Activated CD8-positive, alpha-beta memory T cell treated with anti-CD3 and anti-CD28 coated beads for 48 hours (primary cell): ENCODE measurements around the gene NCOA7.
"Not testable (repeated sequence)": the region's sequence is repeated elsewhere in the genome, so short reads cannot be mapped to it uniquely, and the experiment has no call there.

ENCODE experiments used
- DNase-seq, 3 experiments: peaks; one replicate each; pipeline ENCODE4 v3.0.0-alpha.2; 2020; ENCODE audit warnings: low read depth in 2 of 3, low spot score in 2 of 3

Gene NCOA7

DNA sequence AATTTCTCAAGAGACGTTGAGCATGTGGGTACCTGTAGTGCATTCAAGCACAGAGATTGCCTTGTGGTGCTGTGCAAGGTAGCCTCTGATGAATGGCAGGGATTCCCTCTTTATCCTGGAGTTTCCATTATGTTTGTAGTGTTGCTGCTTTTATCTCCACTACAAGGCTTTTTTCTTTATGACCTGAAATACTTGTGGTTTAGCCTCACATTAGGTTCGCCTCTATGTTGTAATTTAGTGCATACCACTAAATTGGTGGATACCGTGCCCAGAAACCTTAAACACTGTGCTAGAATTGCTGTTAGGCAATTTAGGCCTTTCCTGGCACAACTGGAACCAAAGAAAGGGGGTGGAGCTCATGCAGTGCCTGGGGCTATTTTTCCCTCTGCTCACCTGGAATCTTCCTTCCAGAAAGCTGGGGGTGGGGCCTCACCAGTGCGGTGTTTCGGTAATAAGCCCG, 76.8 kb downstream of the NCOA7 start:
- no peak for DNase-seq

DNA sequence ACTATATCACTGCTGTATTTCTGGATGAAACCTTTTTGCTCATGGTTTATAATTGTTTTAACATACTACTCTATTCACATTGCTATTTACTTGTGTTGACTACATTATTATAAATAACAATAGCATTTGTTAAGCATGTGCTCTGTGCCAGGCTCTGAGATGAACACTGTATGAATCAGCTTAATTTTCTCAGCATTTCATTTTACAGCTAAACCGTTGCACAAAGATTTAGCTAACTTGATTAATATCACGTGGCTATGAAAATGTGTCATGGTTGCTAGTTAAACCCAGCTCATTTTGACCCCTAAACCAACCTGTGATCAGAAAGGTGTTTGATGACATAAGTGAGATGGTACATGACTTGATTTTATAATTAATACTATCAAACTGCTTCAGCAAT, 77.5 kb downstream of the NCOA7 start:
- DNase-seq = no peak

DNA sequence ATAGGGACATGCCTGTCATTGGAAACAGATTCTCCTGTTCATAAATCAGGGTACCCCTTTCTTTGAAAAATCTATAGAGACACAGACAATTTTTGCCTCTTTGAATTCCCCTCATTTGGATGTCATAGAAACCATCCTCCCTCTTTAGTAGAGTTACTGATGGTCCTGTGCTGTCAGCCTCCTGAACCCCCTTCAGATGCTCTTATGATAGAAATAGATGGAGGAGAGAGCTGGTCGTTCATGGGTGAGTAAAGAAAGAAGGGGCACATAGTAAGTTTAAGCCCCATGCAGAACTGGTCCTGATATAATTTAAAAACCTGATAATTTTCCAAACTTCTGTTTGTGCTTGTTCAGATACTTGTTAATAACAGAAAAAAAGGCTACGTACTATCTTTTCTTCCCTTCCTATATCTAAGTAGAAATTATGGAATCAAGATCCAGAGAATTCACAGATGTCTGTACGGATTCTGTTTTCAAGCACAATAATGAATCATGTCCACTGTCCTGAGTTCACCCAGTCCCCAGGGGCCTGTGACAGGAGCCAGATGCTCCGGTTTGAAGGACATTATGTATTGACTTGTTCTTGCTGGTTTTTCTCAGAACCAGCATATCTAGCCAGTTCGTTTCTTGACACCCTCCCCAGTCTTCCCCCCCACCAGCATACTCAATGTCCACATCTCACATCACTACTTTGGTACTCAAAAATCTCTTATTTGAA, 78.1 kb downstream of the NCOA7 start:
- DNase-seq = no peak

DNA sequence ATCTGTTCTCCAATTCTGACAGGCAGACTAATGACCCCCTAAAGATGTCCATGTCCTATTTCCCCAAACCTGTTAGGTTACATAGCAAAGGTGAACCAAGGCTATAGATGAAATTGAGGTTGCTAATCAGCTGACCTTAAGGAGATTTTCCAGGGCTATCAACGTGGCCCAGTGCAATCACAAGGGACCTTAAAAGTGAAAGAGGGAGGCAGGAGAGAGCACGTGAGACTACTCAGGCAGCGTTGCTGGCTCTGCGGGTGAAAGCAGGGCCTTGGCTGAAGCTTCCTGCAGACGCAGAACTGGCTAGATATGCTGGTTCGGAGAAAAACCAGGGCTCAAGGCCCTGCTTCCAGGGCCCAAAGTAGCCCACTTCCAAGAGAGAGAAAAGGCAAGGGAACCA, 78.7 kb downstream of the NCOA7 start:
- no peak for DNase-seq

DNA sequence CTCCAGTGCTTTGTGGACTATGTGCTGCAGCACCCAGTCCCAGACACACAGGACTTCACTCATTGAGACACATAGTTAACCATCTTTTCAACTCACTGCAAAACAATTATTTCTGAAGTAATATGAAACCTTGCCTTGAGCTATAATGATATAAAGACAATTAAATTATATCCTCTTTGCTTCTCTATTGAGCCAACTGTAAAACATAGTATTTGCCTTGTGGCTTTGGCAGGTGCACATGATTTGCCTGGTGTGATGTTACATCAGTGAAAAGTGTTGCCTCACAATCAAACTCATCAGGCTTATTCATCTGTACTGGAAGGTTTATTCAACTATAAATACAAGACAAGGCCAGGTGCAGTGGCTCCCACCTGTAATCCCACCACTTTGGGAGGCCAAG, 80.6 kb downstream of the NCOA7 start:
- no peak for DNase-seq

DNA sequence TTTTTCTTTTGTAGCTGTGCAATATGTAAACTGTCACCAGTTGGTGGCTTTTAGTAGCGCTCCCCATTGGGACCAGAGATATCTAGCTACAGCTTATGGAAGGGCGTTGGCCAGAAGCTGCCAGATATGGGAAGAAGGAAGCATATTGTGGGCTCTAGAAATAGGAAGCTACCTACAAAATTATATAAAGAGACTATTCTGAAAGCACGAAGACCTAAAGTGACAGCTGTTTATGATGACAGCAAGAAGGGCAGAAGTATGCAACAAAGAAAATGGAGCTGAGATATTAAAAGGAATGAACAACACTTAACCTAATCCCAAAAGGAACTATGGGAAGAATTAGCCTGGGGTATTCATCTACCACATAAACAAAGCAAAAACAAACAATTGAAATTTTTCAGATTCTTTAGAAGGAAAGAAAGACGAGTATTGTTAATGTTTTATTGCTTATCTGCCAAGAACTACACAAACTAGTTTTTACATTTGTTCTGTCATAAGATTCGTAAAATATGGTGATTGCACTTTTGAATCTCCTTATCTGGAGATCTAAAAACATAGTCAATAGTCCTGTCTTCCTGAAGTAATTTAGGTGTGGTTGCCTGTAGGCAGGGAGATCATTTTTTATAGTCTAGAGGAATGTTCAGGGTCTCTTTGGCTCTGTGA, 81.6 kb downstream of the NCOA7 start:
- DNase-seq = no peak

DNA sequence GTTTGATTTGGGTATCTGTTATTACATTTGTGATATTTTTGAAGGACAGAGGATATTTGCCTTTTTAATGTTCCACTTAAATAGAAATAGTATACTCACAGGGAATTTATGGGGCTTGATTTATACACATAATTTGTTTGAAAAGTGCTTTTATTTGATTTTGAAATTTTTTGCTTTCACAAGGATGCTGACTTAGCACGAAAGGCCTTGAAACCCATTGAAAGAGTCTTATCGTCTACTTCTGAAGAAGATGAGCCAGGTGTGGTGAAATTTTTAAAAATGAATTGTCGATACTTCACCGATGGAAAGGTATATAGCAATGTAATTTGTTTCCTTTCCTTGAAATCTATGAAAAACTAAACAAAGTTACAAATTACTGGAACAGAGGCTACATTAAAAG, 91.5 kb downstream of the NCOA7 start:
- no peak for DNase-seq

DNA sequence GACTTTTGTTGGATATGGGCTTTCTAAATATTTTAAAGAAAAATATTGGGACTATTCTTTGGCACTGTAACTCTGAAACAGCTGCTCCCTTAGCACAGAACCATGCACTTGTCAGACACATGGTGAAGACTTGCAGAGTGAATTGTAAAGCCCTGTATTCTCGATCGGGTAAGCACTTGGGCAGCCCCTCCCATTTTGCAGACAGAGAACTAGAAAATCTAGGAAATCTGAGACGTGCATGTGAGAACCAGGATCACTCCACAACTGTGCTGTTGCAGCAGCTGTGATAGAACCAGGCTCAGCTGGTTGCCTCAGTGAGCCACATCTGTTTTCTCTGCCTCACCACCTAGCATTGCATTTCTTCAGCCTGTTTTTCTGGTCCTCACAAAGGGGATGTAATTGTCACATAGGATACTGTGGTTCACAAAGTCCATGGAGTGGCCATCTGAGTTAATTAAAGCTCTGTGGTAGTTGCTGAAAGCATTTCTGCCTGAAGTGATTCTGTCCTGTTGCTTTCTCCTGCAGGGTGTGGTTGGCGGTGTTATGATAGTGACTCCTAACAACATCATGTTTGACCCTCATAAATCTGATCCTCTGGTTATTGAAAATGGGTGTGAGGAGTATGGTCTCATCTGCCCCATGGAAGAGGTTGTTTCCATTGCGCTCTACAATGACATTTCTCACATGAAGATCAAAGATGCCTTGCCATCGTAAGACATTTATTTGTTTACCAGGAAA, 94.0 kb downstream of the NCOA7 start:
- DNase-seq = no peak

DNA sequence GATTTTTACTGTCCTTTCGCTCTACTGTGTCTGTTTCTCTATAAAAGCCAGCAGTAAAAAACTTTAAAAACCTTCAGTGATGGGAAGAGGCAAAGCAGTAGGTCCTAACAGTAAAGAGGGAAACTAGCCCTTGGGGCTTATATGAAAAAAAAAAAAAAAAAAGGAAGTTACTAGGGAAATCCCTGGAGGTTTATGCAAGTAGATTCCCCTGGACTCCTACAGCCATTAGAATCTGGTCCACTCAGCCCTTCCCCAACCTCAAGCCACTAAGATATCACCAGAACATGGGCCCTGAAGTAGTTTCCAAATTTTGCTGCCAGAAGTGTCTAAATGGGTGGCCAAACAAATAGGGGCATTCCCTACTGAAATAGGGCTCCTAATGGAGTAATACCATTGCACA, 95.3 kb downstream of the NCOA7 start:
- no peak for DNase-seq

DNA sequence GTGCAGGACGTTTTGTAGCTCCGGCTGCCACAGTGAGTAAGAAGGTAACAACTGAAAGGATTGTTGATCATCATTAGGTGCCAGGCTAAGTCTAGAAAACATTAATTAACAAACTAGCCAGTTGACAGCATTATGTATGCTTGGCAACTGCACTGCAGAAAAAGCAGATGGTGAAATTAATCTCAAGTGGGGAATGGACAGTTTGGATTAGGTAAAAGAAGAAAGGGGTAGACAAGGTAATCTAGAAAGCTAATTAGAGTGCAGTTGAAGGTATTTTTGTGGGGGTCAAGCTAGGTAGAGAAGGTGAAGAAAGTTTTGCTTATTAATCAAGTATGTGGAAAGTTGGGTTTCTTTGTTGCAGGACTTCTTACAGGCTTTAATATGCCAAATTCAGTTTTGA, 96.2 kb downstream of the NCOA7 start:
- DNase-seq = no peak

DNA sequence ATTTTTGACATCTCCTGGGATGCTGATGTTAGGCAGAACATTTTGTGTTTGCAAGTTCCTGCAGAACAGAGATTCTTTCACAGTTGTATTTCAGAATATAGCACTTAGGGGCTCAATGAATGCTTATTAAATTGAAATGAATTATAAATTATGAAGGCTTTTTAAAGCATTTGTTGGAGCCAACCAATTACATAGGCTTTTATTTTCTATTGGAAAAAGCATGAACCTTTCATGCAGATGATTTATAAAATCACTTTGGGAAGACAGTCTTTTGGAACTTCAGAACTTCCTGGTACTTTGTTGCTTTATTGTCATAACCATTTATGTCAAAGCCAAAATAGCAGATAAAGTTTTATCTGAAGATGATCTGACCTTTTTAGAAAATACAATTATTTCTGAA, 96.6 kb downstream of the NCOA7 start:
- DNase-seq = no peak

DNA sequence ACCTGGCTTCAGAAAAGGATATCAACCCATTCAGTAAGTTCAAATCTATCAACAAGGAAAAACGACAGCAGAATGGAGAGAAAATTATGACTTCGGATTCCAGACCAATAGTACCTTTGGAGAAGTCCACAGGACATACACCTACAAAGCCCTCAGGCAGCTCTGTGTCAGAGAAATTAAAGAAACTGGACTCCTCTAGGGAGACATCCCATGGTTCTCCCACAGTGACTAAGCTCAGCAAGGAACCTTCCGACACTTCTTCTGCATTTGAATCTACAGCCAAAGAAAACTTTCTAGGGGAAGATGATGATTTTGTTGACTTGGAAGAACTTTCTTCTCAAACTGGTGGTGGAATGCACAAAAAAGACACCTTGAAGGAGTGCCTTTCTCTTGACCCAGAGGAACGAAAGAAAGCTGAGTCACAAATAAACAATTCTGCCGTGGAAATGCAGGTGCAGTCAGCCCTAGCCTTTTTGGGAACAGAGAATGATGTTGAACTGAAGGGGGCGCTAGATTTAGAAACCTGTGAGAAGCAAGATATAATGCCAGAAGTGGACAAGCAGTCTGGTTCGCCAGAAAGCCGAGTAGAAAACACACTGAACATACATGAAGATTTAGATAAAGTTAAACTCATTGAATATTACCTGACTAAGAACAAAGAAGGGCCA, 98.4 kb downstream of the NCOA7 start:
- no peak for DNase-seq

DNA sequence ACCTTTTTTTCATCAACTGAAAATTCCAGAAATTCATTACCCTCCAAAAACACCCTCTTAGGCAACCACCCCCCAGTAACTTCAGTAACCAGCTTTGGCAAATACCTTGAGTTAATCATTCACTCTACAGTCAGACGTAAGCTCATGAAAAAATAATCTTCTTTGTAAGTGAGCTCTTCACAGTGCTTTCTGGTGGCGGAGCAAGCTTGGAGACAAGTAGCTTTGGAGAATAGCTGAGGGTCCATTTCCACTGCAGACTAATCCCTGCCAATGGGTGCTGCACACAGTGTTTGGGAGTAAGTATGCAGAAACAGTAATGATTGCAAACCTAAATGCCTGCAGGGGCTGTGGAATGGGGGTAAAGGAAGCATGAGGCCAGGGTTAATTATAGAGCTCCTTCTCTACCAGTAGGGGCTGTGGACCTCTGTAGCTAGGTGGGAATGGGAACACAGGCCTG, 109.0 kb downstream of the NCOA7 start:
- DNase-seq = no peak

DNA sequence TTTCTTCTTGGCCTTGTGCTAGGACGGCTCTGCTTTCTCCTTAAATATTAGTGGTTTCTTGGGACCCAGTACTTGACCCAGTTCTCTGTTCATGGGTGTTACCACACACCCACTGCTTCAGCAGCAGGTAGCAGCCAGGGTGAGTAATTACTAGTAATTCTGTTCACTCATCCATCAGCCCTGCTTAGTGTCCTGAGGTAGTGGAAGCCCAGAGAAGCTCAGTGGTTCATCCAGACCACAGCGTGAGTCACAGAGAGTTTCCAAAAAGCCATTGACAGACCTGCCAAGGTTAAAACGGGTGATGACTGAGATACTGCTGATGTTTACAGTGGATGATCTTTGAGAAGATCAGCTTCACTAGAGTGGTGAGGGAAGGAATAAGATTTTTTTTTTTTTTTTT, 114.1 kb downstream of the NCOA7 start:
- peak in 2 of 3 experiments; percentile 30 to 34 for DNase-seq

DNA sequence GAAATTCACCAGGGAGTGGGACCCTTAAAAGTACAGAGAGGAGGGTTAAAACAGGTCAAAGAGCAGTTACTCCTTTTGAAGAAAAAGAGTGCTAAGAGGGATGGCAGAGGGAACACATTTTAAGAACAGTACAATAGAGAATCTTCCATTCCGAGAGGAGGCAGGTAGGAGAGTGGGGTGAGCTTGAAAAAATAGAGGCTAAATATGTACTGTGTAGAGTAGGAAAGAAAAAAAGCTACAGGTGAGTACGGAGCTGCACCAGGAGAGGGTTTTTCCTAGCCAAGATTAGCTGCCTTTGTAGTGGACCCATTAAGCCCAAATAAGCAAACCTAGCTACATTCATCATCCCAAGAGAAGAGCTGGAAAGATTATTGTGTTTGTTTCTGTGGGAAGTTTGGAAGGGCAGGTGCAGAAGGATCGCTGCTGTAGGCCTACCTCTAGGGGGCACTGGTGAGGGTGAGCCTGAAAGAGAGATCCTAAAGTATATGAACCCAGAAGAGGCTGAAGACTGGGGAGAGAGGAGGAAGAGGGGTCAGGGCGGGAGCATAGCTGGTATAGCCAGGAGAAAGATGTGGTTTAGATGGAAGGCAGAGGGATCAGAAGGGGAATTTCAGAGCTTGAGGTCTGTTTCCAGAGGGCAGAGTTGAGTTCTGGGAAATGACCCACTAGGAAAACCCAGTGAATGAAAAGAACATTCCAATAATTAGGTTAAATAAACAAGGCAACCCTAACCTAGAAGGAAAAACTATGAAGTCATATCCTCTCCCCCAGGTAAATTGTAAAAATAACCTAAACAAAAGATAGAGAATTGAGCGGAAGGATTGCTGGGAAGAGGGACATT, 115.6 kb downstream of the NCOA7 start:
- DNase-seq = no peak

DNA sequence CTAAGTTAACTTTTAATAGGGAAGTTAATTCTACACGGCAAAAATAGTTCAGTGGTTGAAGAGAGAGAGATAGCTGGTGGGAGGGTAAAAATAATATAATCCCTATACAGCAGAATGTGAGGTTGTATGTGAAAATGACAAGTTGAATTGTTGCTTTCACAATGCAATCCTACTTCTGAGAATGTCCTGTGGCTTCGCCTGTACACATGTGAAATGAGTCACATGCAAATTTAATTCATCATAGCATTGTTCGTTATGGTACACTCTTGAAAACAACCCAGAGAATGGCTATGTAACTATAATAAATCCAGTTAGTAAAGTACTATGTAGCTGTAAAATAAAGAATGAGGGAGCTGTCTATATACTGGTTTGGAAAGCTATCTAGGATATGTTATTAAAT, 119.8 kb downstream of the NCOA7 start:
- no peak for DNase-seq

DNA sequence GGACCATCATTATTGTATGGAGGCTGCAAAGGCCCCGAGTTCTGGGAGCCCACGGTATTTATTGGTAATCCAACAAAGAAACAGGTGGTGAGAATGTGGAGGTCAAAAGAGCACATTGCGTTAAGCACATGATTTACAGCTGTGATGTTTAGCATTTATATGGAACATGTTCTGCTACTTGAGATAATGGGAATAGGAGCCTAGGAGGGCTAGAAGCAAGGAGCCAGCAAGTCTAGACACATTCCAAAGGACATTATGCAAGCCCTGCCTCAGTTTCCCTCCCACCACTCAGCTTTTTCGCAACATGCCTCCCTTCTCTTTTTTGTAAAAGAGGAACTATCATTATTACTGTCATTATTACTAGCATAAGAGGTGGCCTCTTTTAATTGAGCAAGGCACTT, 120.3 kb downstream of the NCOA7 start:
- not testable (repeated sequence) for DNase-seq

DNA sequence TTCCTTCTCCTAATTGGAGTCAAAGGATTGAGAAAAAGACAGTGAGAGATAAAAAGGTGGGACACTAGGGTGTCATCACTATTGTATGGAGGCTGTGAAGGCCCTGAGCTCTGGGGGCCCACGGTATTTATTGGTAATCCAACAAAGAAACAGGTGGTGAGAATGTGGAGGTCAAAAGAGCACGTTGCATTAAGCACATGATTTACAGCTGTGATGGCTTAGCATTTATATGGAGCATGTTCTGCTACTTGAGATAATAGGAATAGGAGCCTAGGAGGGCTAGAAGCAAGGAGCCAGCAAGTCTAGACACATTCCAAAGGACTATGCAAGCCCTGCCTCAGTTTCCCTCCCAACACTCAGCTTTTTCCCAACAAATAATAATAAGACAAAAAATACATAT, 121.7 kb downstream of the NCOA7 start:
- DNase-seq = not testable (repeated sequence)

DNA sequence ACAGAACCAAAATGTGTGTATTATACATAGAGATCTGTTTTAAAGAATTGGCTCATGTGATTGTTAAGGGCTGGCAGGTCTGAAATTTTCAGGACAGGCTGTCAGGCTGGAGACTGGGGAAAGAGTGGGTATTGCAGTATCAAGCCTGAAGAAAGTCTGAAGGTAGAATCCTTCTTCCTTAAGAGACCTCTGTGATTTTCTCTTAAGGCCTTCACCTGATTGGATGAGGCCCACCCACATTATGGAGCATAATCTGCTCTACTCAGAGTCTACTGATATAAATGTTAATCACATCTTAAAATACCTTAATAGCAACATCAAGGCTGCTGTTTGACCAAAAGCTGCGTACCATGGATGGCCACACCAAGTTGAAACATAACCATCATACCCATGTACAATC, 122.4 kb downstream of the NCOA7 start:
- no peak for DNase-seq

DNA sequence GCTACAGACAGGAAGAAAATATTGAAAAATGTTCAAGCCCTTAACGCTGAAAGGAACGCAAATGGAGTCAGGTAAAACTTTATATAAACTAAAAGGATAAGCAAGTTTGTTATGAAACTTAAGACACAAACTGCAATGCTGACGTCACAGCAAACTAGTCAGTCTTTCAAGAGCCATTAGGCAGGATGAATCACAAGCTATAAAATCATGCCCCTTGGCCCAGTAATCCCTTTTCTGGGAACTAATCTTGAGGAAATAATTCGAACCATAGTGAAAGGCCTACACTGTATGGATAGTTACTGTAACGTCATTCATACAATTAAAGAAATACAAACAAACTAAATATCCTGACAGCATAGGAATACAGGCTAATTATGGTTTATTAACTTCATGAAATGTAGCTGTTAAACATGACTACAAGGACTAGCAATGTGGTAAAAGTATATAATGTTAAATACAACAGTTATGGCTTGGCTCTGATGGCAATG, 123.1 kb downstream of the NCOA7 start:
- no peak for DNase-seq

DNA sequence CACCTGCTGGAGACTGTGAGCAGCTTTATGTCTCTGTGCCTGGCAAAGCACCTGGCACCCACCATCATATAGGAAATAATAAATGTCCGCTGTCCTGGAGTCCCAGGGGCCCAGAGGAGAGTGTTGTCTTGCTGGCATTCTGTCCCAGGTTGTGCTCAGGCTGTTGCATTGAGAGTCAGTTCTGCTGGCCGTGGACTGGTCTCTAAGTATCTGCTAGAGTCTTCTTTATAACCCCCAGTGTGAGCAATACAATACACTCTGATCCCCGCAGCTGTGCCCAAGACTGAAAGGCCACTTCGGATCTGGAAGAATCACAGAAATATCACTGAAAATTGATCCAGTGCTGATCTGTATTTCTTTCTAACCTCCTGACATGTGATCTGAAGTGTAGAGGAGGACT, 127.5 kb downstream of the NCOA7 start:
- DNase-seq = no peak
